Neuronal stem cell (in vitro differentiated cells): Measurements from ENCODE around the gene AIPL1.

Source experiments
- DNase-seq: peaks from one replicate; pipeline ENCODE4 v3.0.0-alpha.2; 2013; ENCODE audit warnings: low spot score
- H2AFZ ChIP-seq: one replicate; pipeline ENCODE4 v1.6.1; 2013; ENCODE audit warnings: mild to moderate bottlenecking, low read length, inconsistent platforms
- H2AK5ac ChIP-seq: 2 replicates; pipeline ENCODE4 v1.6.1; 2013; ENCODE audit warnings: low read depth, mild to moderate bottlenecking, inconsistent platforms, low read length, moderate library complexity, mixed read lengths
- H2BK120ac ChIP-seq: 2 replicates; pipeline ENCODE4 v1.6.1; 2013; ENCODE audit warnings: low read depth, mild to moderate bottlenecking, inconsistent platforms, low read length, moderate library complexity, mixed read lengths
- H2BK12ac ChIP-seq: one replicate; pipeline ENCODE4 v1.6.1; 2013; ENCODE audit warnings: low read length, inconsistent platforms
- H2BK15ac ChIP-seq: 2 replicates; pipeline ENCODE4 v1.6.1; 2013; ENCODE audit warnings: mild to moderate bottlenecking, low read length, inconsistent platforms, mixed read lengths
- H2BK5ac ChIP-seq: one replicate; pipeline ENCODE4 v1.6.1; 2013; ENCODE audit warnings: inconsistent platforms, mild to moderate bottlenecking, low read length, moderate library complexity
- H3K14ac ChIP-seq: one replicate; pipeline ENCODE4 v1.6.1; 2013; ENCODE audit warnings: low read length, inconsistent platforms
- H3K18ac ChIP-seq: 2 replicates; pipeline ENCODE4 v1.6.1; 2013; ENCODE audit warnings: low read length, inconsistent platforms
- H3K23ac ChIP-seq: 2 replicates; pipeline ENCODE4 v1.6.1; 2013; ENCODE audit warnings: low read depth, mild to moderate bottlenecking, mixed read lengths, low read length, inconsistent platforms; ENCODE audit not compliant: poor library complexity
- H3K27ac ChIP-seq: replicated peaks from 3 replicates; pipeline ENCODE4 v1.5.1; 2013; ENCODE audit warnings: low read length, inconsistent platforms
- H3K27me3 ChIP-seq, 3 experiments: 2 replicates each; pipeline ENCODE4 v1.6.1; 2013; ENCODE audit warnings: low read length in 3 of 3, mild to moderate bottlenecking in 2 of 3, inconsistent platforms in 1 of 3, low read depth in 1 of 3, mixed read lengths in 1 of 3, moderate library complexity in 1 of 3; ENCODE audit not compliant: control insufficient read depth in 3 of 3, insufficient read depth in 3 of 3
- H3K36me3 ChIP-seq, 2 donors: replicated peaks in 1 of 2; 2 replicates each; pipeline ENCODE4 v1.6.1; 2013; ENCODE audit warnings: low read length in 2 of 2; ENCODE audit not compliant: control insufficient read depth in 2 of 2, insufficient read depth in 2 of 2
- H3K4ac ChIP-seq: 2 replicates; pipeline ENCODE4 v1.6.1; 2013; ENCODE audit warnings: inconsistent platforms, mild to moderate bottlenecking, low read length, moderate library complexity
- H3K4me1 ChIP-seq, 2 donors: 1 replicate in 1 of 2; 2 replicates in 1 of 2; pipeline ENCODE4 v1.6.1; 2013; ENCODE audit warnings: low read length in 2 of 2, low read depth in 1 of 2; ENCODE audit not compliant: control insufficient read depth in 2 of 2, insufficient read depth in 1 of 2
- H3K4me2 ChIP-seq: one replicate; pipeline ENCODE4 v1.6.1; 2013; ENCODE audit warnings: mild to moderate bottlenecking, low read length, inconsistent platforms; ENCODE audit not compliant: insufficient read depth, poor library complexity, severe bottlenecking
- H3K4me3 ChIP-seq, 2 donors: 2 replicates each; pipeline ENCODE4 v1.5.1; 2013; ENCODE audit warnings: low read length in 2 of 2, mild to moderate bottlenecking in 2 of 2, inconsistent platforms in 1 of 2, moderate library complexity in 1 of 2
- H3K79me1 ChIP-seq: one replicate; pipeline ENCODE4 v1.6.1; 2013; ENCODE audit warnings: low read depth, mild to moderate bottlenecking, inconsistent platforms, low read length, moderate library complexity
- H3K9ac ChIP-seq: one replicate; pipeline ENCODE4 v1.6.1; 2013; ENCODE audit warnings: mild to moderate bottlenecking, low read depth, low read length, inconsistent platforms; ENCODE audit not compliant: poor library complexity
- H3K9me3 ChIP-seq, 2 donors: replicated peaks in 1 of 2; 2 replicates each; pipeline versions ENCODE3 to v1.6.1; 2013; ENCODE audit warnings: low read length in 2 of 2, mild to moderate bottlenecking in 2 of 2, inconsistent platforms in 1 of 2, low read depth in 1 of 2, mixed read lengths in 1 of 2, moderate library complexity in 1 of 2; ENCODE audit not compliant: control insufficient read depth in 2 of 2, insufficient read depth in 1 of 2
- H4K8ac ChIP-seq: one replicate; pipeline ENCODE4 v1.6.1; 2013; ENCODE audit warnings: low read depth, mild to moderate bottlenecking, inconsistent platforms, low read length, moderate library complexity
- H4K91ac ChIP-seq: one replicate; pipeline ENCODE4 v1.6.1; 2013; ENCODE audit warnings: low read length, low read depth, mild to moderate bottlenecking, inconsistent platforms; ENCODE audit not compliant: poor library complexity
- WGBS, 2 donors: extraction: QIAGEN DNeasy Blood & Tissue Kit; methylation state at CpG; one replicate each; pipeline ENCODE4 v1.1.7; 2013; ENCODE audit warnings: missing lambda C conversion rate in 2 of 2, mixed read lengths in 1 of 2; ENCODE audit not compliant: insufficient read length in 2 of 2, insufficient replicate concordance in 1 of 2; ENCODE audit errors: extremely low coverage in 2 of 2; 5-methylcytosine and 5-hydroxymethylcytosine counted together

AIPL1 gene

DNA sequence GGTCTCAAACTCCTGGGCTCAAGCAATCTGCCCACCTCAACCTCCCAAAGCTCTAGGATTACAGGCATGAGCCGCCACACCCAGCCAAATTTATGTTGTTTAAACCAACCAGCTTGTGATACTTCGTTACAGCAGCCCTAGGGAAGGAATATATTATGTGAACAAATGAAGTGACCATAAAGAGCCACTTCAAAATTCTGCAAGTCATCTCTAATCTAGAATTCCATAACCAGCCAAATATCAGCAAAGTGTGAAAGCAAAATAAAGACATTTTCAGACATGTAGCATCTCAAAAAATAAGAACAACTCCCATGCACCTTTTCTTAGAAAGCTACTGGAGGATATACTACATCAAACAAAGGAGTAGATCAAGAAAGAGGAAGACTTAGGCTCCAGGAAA, 36.0 kb downstream of the AIPL1 start:
- peaks cover 2% of the 10 kb centered on the region for H3K79me1 ChIP-seq
- no peak overlapping the region for H3K4me2 ChIP-seq
- H3K14ac ChIP-seq = no peak overlapping the region
- H3K4me1 ChIP-seq = peaks cover 3 to 5% of the 10 kb centered on the region in 2 donors
- no peak overlapping the region for H3K9ac ChIP-seq
- no peaks in the 10 kb centered on the region for H3K27me3 ChIP-seq
- no peak overlapping the region for H2BK12ac ChIP-seq
- H2AK5ac ChIP-seq = no peak overlapping the region
- H3K9me3 ChIP-seq = peaks cover 0 to 7% of the 10 kb centered on the region in 2 donors
- no peak overlapping the region for H2BK5ac ChIP-seq
- no peaks in the 10 kb centered on the region for H3K36me3 ChIP-seq
- H3K4ac ChIP-seq = no peak overlapping the region
- H3K23ac ChIP-seq = no peak overlapping the region
- no CpG with 5 or more reads among the region's 2 CpGs for WGBS, 2 donors
- no peak overlapping the region for H3K4me3 ChIP-seq
- H3K18ac ChIP-seq = no peak overlapping the region
- H4K8ac ChIP-seq = no peak overlapping the region
- H2BK120ac ChIP-seq = no peak overlapping the region
- no peak overlapping the region for H2AFZ ChIP-seq
- no peak overlapping the region for H4K91ac ChIP-seq
- H2BK15ac ChIP-seq = no peak overlapping the region
- H3K27ac ChIP-seq = no peak overlapping the region
- DNase-seq = no peak

DNA sequence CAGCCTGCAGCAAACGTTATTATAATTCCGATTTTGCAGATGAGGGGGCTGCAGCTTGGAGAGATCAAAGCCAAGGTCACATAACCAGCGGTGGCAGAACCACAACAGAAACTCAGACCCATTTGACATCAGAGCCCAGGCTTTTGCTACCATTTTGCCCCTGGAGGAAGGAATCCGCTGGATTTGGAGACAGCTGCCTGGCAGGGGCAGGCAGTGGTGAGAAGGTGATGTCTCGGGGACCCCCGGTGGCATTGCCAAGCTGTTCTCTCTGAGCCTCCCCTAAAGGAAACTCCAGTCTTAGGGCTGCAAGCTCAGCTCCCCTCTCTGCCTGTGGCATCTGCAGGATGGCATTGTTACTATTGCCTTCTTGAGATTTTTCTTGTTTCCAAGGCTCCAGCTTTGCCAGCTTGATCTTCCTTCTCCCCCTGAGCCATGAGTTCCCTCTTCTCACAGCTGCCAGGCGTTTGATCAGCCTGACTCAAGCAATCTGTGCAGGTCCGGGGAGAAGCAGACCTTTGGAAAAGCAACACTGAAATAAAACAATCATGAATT, 40.8 kb downstream of the AIPL1 start:
- no peak overlapping the region for H3K4me2 ChIP-seq
- no peak overlapping the region for H2BK12ac ChIP-seq
- peaks cover 2% of the 10 kb centered on the region in 2 donors for H3K9me3 ChIP-seq
- peak overlapping the region; percentile 40 for H3K18ac ChIP-seq
- no peaks in the 10 kb centered on the region for H3K36me3 ChIP-seq
- H2BK15ac ChIP-seq = no peak overlapping the region
- peak overlapping the region; percentile 2 for H2BK120ac ChIP-seq
- H4K8ac ChIP-seq = no peak overlapping the region
- H3K23ac ChIP-seq = no peak overlapping the region
- DNase-seq = no peak
- H3K27ac ChIP-seq = no peak overlapping the region
- H4K91ac ChIP-seq = no peak overlapping the region
- no peaks in the 10 kb centered on the region for H3K27me3 ChIP-seq
- no peak overlapping the region for H3K4me3 ChIP-seq
- no peak overlapping the region for H3K4ac ChIP-seq
- H3K79me1 ChIP-seq = no peaks in the 10 kb centered on the region
- no CpG with 5 or more reads among the region's 8 CpGs for WGBS, 2 donors
- no peak overlapping the region for H2AFZ ChIP-seq
- peak overlapping the region; percentile 31 for H3K14ac ChIP-seq
- no peak overlapping the region for H2BK5ac ChIP-seq
- H3K9ac ChIP-seq = no peak overlapping the region
- peaks cover 10 to 16% of the 10 kb centered on the region in 2 donors for H3K4me1 ChIP-seq
- H2AK5ac ChIP-seq = no peak overlapping the region

DNA sequence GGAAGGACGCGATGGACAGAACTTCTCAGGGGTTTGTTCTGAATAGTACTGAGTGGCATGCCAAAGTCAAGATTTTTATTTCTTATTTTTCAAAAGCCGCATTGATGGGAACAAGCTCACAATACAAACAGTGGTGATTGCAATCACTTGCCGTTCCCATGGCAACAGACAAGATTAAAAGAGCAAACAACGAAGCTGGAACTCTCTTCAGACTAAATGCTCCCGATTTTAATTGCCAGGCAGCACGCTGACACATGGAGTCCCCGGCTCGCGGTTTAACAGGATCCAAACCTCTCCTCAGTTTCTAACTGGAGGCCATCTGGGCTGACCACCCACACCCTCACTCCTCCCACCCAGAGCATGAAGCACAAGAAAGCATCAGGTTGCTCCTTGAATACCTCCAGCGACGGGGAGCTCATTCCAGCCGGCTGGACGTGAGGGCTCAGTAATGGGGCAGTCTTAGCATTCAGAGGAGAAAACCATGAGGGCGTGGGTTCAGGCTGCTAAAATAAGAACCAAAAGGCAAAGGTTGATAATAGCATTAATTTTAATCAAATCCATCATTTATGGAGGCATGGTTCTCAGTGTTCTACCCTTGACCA, 41.5 kb downstream of the AIPL1 start:
- Histone ChIP-seq H3K27ac (no peak overlapping the region), H3K23ac (no peak overlapping the region), H3K4me2 (no peak overlapping the region), H3K18ac (no peak overlapping the region), H4K91ac (no peak overlapping the region), H2AK5ac (no peak overlapping the region), H3K4ac (no peak overlapping the region), H3K14ac (peak overlapping the region; percentile 31), H3K9me3 (peaks cover 0 to 2% of the 10 kb centered on the region in 2 donors), H4K8ac (no peak overlapping the region), H2BK15ac (no peak overlapping the region), H3K27me3 (no peaks in the 10 kb centered on the region), H3K4me3 (no peak overlapping the region), H2BK12ac (no peak overlapping the region), H3K9ac (no peak overlapping the region), H3K4me1 (peaks cover 10 to 16% of the 10 kb centered on the region in 2 donors), H2BK120ac (no peak overlapping the region), H3K36me3 (no peaks in the 10 kb centered on the region), H3K79me1 (no peaks in the 10 kb centered on the region), H2AFZ (no peak overlapping the region), H2BK5ac (no peak overlapping the region)
- no peak for DNase-seq
- WGBS, 2 donors = no CpG with 5 or more reads among the region's 15 CpGs

DNA sequence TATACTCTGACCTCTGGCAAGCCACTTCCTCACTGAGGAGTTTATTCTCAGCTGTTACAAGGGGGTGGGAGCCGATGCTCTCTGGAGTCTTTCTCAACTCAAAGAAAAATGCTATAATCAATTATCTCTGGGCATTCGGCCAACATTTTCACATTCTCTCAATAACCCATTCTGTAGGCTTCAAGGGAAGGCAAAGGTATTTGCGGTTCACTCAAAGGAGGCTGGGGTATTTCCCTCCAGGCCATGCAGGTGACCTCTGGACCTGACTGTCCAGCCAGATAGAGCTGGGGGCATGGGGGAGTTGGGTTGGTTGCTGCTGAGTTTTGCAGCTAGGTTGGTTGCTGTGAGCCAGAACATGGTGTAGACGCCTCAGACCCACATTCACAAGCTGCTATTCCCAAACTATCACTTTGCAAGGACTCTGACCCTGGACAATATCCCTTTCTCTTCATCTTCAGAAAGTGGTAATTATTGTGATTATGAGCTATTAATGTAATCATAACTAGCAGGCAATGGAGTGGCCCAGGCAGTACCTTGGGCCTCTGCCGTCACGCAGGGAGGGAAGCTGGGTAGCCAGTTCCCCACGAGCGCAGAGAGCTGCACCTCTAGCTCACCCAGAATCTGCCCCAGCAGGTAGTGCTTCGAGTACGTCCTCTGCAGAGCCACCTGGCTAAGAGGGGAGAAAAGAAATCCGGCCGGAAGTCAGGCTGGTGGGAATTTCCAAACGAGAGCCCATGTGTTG, 42.1 kb downstream of the AIPL1 start:
- Histone ChIP-seq H2BK12ac (peak overlapping the region; percentile 97), H3K9me3 (peaks cover 0 to 2% of the 10 kb centered on the region in 2 donors), H3K9ac (no peak overlapping the region), H3K27ac (no peak overlapping the region), H3K36me3 (no peaks in the 10 kb centered on the region), H3K14ac (no peak overlapping the region), H4K8ac (no peak overlapping the region), H3K23ac (no peak overlapping the region), H2BK120ac (peak overlapping the region; percentile 38), H2AFZ (no peak overlapping the region), H3K27me3 (no peaks in the 10 kb centered on the region), H2BK5ac (no peak overlapping the region), H3K79me1 (no peaks in the 10 kb centered on the region), H4K91ac (no peak overlapping the region), H2BK15ac (peak overlapping the region; percentile 83), H3K4me2 (no peak overlapping the region), H3K18ac (peak overlapping the region; percentile 81), H3K4me1 (peaks cover 10 to 16% of the 10 kb centered on the region in 2 donors), H3K4me3 (no peak overlapping the region), H2AK5ac (peak overlapping the region; percentile 11), H3K4ac (no peak overlapping the region)
- no CpG with 5 or more reads among the region's 13 CpGs for WGBS, 2 donors
- DNase-seq = no peak
